Measurements from ENCODE around the gene EHD4. TPM values are rescaled to one million over a fixed set of nuclear protein-coding genes. Genes with fewer than 3 reads are reported as not detected.

EHD4 gene
- total RNA-seq, 1 donor from 2014 or later, result 17.2 TPM

DNA sequence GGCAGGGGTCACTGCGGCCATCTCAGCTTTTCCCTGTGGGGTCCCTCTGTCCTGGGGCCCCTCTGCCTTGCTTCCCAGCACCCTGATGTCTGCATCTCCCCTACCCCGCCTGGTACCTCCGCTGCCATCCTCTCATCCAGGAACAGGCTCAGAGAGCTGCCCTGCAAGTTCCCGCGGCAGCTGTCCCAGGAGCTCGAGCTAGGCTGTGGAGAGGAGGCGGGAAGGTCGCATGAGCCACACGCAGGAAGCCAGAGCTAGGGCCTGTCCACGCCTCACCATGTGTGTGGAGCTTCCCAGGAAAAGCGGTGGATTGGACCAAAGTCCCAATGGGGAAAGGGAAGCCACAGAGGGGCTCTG is 121.2 kb downstream of the EHD4 start:
- Mint-ChIP-seq H3K4me1 (ENCODE audit: low read depth) (no peaks in the 10 kb centered on the region), H3K27me3 (no peaks in the 10 kb centered on the region), H3K4me3 (ENCODE audit: low read depth) (no peak overlapping the region), H3K9me3 (ENCODE audit: low read depth) (no peaks in the 10 kb centered on the region), H3K36me3 (ENCODE audit: insufficient read depth) (peaks cover 7% of the 10 kb centered on the region), H3K27ac (no peak overlapping the region)
- DNase-seq (ENCODE audit: low spot score, unreplicated experiment), result no peak
- TF ChIP-seq, protein P1, sequence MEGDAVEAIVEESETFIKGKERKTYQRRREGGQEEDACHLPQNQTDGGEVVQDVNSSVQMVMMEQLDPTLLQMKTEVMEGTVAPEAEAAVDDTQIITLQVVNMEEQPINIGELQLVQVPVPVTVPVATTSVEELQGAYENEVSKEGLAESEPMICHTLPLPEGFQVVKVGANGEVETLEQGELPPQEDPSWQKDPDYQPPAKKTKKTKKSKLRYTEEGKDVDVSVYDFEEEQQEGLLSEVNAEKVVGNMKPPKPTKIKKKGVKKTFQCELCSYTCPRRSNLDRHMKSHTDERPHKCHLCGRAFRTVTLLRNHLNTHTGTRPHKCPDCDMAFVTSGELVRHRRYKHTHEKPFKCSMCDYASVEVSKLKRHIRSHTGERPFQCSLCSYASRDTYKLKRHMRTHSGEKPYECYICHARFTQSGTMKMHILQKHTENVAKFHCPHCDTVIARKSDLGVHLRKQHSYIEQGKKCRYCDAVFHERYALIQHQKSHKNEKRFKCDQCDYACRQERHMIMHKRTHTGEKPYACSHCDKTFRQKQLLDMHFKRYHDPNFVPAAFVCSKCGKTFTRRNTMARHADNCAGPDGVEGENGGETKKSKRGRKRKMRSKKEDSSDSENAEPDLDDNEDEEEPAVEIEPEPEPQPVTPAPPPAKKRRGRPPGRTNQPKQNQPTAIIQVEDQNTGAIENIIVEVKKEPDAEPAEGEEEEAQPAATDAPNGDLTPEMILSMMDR (IDR thresholded peaks at IDR 0.05; ENCODE audit: unreplicated experiment), result no peak

DNA sequence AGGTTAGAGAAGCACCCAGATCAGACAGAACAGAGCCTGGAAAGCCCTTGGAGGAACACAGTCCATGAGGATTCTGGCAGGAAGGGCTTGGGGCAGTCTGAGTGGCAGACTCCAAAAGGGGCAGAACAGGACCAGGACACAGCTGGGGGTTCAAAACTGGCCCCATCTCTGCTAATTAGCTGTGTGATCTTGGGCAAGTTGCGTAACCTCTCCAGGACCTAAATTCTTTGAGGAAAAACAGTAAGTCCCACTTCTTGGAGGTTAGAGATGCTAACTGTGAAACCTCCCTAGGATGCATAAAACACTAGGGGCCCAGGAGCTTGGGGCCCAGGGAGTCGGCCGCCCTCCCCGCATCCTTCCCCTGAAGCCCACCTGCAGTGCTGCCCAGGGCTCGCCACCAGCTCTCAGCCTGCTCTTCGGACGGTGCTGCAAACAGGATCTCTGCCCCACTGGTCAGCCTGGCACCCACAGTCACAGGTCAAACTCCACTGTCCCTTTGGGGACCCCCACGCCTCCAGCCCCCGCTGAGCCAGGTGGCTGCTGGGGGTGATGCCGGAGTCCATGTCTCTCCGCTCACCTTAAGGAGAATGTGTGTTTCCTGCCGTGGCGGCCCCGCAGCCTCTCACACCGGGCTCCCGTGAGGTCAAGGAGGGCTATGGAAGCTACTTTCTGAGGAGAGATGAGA is 121.7 kb downstream of the EHD4 start:
- H3K4me1 Mint-ChIP-seq (ENCODE audit: low read depth), result no peaks in the 10 kb centered on the region
- no peak overlapping the region for H3K4me3 Mint-ChIP-seq (ENCODE audit: low read depth)
- peaks cover 7% of the 10 kb centered on the region for H3K36me3 Mint-ChIP-seq (ENCODE audit: insufficient read depth)
- H3K27me3 Mint-ChIP-seq, result no peaks in the 10 kb centered on the region
- TF ChIP-seq, protein P1 (IDR thresholded peaks at IDR 0.05; ENCODE audit: unreplicated experiment), result no peak
- no peak overlapping the region for H3K27ac Mint-ChIP-seq
- H3K9me3 Mint-ChIP-seq (ENCODE audit: low read depth), result no peaks in the 10 kb centered on the region
- DNase-seq (ENCODE audit: low spot score, unreplicated experiment), result no peak

DNA sequence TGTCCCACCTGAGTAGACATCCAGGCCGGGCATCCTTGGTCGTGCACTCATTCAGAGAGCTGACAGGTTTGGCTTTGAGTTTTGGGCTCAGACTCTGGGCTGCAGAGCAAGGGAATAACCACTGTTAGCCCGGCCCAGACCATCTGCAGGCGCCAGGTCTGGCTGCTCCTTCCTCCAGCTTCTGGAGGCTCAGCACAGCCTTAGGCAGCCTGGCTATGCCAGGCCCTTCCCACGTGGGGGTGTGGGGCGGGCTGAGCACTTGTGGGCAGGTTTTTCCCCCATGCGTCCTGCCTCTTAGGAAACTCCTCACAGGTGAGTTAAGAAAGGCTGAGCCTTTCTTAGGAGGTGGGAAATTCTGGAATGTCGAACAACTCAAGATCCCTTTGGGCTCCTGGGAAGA is 122.5 kb downstream of the EHD4 start:
- Mint-ChIP-seq H3K36me3 (ENCODE audit: insufficient read depth) (peaks cover 7% of the 10 kb centered on the region), H3K9me3 (ENCODE audit: low read depth) (no peaks in the 10 kb centered on the region), H3K4me3 (ENCODE audit: low read depth) (no peak overlapping the region), H3K27ac (no peak overlapping the region), H3K4me1 (ENCODE audit: low read depth) (no peaks in the 10 kb centered on the region), H3K27me3 (no peaks in the 10 kb centered on the region)
- TF ChIP-seq, protein P1 (IDR thresholded peaks at IDR 0.05; ENCODE audit: unreplicated experiment), result no peak
- DNase-seq (ENCODE audit: low spot score, unreplicated experiment), result no peak

DNA sequence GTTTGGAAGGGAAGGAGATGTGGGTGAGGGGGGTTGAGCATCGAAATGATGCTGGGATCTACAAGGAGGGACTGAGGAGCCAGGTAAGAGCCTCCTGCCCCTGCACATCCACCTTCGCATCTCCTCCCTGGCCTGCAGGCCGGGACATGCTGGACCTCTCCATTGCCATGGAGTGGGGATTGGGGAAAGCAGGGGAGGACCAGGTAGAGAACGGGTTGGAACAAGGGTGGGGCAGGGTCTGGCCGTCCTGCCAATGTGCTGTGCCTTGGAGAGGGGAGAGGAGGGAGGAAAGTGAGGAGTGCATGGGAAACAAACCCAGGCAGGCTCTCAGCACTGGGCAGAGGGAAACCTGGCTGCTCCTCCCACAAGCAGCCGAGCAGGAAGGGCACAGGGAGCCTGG is 123.2 kb downstream of the EHD4 start:
- no peak for DNase-seq (ENCODE audit: low spot score, unreplicated experiment)
- peaks cover 7% of the 10 kb centered on the region for H3K36me3 Mint-ChIP-seq (ENCODE audit: insufficient read depth)
- no peaks in the 10 kb centered on the region for H3K9me3 Mint-ChIP-seq (ENCODE audit: low read depth)
- no peaks in the 10 kb centered on the region for H3K4me1 Mint-ChIP-seq (ENCODE audit: low read depth)
- H3K27ac Mint-ChIP-seq, result no peak overlapping the region
- H3K27me3 Mint-ChIP-seq, result no peaks in the 10 kb centered on the region
- H3K4me3 Mint-ChIP-seq (ENCODE audit: low read depth), result no peak overlapping the region
- TF ChIP-seq, protein P1 (IDR thresholded peaks at IDR 0.05; ENCODE audit: unreplicated experiment), result no peak

DNA sequence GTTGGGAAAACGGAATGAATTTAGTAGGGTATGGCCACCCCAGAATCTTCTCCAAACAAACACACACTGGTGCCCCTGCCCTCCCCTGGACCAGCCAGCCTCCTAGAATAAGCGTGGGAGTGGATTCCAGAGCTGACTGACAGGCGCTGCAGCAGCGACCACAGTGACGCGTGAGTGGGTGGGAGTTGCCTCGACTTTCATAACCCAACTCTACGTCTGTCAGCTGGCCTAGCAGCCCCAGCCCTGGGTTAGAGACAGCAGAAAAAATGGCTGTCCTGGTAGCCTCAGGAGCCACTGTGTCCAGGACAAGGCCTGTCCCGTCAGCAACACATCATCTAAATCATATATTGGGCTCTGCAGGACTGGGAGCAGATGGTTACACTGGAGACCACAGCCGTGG is 123.7 kb downstream of the EHD4 start:
- DNase-seq (ENCODE audit: low spot score, unreplicated experiment), result no peak
- H3K27ac Mint-ChIP-seq, result no peak overlapping the region
- H3K9me3 Mint-ChIP-seq (ENCODE audit: low read depth), result no peaks in the 10 kb centered on the region
- H3K36me3 Mint-ChIP-seq (ENCODE audit: insufficient read depth), result peaks cover 7% of the 10 kb centered on the region
- no peak overlapping the region for H3K4me3 Mint-ChIP-seq (ENCODE audit: low read depth)
- TF ChIP-seq, protein P1 (IDR thresholded peaks at IDR 0.05; ENCODE audit: unreplicated experiment), result no peak
- no peaks in the 10 kb centered on the region for H3K4me1 Mint-ChIP-seq (ENCODE audit: low read depth)
- no peaks in the 10 kb centered on the region for H3K27me3 Mint-ChIP-seq

Measured in progenitor cell of endocrine pancreas (in vitro differentiated cells).